Measurements from ENCODE around the gene GALK2. TPM values are rescaled to one million over a fixed set of nuclear protein-coding genes. Genes with fewer than 3 reads are reported as not detected.

The GALK2 gene
- total and polyA plus RNA-seq, 2 of the 4 experiments (the other 2 are of a cell fraction): 27.0 to 63.6 TPM

DNA sequence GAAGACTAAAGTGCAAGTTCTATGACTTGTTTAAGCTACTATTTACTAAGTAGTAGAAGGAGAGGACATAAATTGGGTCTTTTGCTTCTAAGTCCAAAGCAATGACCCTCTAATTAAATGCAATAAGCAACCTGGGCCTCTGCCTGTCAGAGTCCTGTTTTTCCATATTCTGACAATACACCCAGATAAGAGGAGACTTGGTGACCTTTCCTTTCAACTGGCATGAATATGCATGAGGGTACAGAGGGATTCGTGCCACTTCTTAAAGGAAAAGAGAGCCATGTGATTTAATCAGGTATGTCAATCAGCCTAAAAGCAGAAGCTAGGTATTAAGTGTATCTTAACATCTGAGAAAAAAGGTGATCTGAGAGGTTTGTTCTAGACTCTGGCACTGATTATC, 202.3 kb downstream of the GALK2 start:
- H2AK9ac ChIP-seq (replicated peaks; ENCODE audit: low read depth, low read length, poor library complexity): no peak overlapping the region
- no peak overlapping the region for H2AK5ac ChIP-seq (ENCODE audit: low read depth, low read length)
- WGBS, 2 experiments (ENCODE audit: extremely low coverage in 2 of 2, insufficient read length in 1 of 2): no CpG with 5 or more reads among the region's 1 CpG
- dilution Hi-C loops (cut with HindIII; ENCODE audit: low sequenced_read_pairs, unreplicated experiment) (no loop called here), intact Hi-C loops (cut with micrococcal nuclease) (no loop called here), in situ Hi-C loops (cut with MboI; ENCODE audit: low sequenced_read_pairs) (no loop called here)
- no peaks in the 10 kb centered on the region for H3K79me1 ChIP-seq (ENCODE audit: low read depth in 1 of 2, low read length in 2 of 2)
- no peak overlapping the region for H2BK5ac ChIP-seq (ENCODE audit: low read depth, low read length, poor library complexity, severe bottlenecking)
- no peak overlapping the region for H2BK15ac ChIP-seq (ENCODE audit: low read depth, low read length)
- no peaks in the 10 kb centered on the region for H3K4me1 ChIP-seq (ENCODE audit: control insufficient read depth, insufficient read depth, low read length)
- no peak overlapping the region for H3K14ac ChIP-seq (replicated peaks; ENCODE audit: low read depth, low read length)
- H3K18ac ChIP-seq (ENCODE audit: low read depth, low read length): no peak overlapping the region
- H3K56ac ChIP-seq (ENCODE audit: extremely low read depth, insufficient read depth, low read length): no peak overlapping the region
- no peak overlapping the region for H4K8ac ChIP-seq (ENCODE audit: low read depth in 2 of 2, low read length in 2 of 2)
- DNase-seq: no peak
- no TSS peak for BruUV-seq (replicated peaks)
- no peak overlapping the region for H4K5ac ChIP-seq (ENCODE audit: low read depth, low read length)
- no peaks in the 10 kb centered on the region for H3K27me3 ChIP-seq (ENCODE audit: control insufficient read depth, insufficient read depth, low read length)
- H3K27ac ChIP-seq (ENCODE audit: insufficient read depth, low read length): no peak overlapping the region
- POLR2A ChIA-PET (ENCODE audit: unreplicated experiment): no interaction called here
- H4K20me1 ChIP-seq (ENCODE audit: insufficient read depth, low read length): no peaks in the 10 kb centered on the region
- no peak overlapping the region for H2BK20ac ChIP-seq (ENCODE audit: low read depth, low read length)
- H2AFZ ChIP-seq (replicated peaks; ENCODE audit: low read length, poor library complexity): no peak overlapping the region
- no peak overlapping the region for H3K4ac ChIP-seq (ENCODE audit: low read depth, low read length)
- no peak overlapping the region for H2BK120ac ChIP-seq (ENCODE audit: low read depth, low read length)
- H3K9me3 ChIP-seq (ENCODE audit: control insufficient read depth, insufficient read depth, low read length): no peaks in the 10 kb centered on the region
- H3K9me1 ChIP-seq (ENCODE audit: insufficient read depth, low read length): no peaks in the 10 kb centered on the region
- H3K4me3 ChIP-seq (ENCODE audit: insufficient read depth, low read depth, low read length): no peak overlapping the region
- H3K36me3 ChIP-seq (ENCODE audit: control insufficient read depth, insufficient read depth, low read length): no peaks in the 10 kb centered on the region
- no peak for ATAC-seq (ENCODE audit: low read depth)
- CTCF ChIA-PET: no interaction called here
- H3K4me2 ChIP-seq (ENCODE audit: low read depth, low read length): no peak overlapping the region
- H3K23ac ChIP-seq (ENCODE audit: low read depth, low read length): no peak overlapping the region
- TF ChIP-seq, protein P1, sequence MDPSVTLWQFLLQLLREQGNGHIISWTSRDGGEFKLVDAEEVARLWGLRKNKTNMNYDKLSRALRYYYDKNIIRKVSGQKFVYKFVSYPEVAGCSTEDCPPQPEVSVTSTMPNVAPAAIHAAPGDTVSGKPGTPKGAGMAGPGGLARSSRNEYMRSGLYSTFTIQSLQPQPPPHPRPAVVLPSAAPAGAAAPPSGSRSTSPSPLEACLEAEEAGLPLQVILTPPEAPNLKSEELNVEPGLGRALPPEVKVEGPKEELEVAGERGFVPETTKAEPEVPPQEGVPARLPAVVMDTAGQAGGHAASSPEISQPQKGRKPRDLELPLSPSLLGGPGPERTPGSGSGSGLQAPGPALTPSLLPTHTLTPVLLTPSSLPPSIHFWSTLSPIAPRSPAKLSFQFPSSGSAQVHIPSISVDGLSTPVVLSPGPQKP (IDR thresholded peaks at IDR 0.05; ENCODE audit: borderline replicate concordance, low read depth, low read length): no peak
- TF ChIP-seq CEBPB (IDR thresholded peaks at IDR 0.05; ENCODE audit: low read depth, low read length): no peak
- TF ChIP-seq RFX5 (IDR thresholded peaks at IDR 0.05; ENCODE audit: low read depth, low read length): no peak
- no peak for TF ChIP-seq MAZ (IDR thresholded peaks at IDR 0.05; ENCODE audit: borderline replicate concordance, low read depth, low read length)
- TF ChIP-seq RAD21 (IDR thresholded peaks at IDR 0.05; ENCODE audit: low read length): no peak
- no peak for TF ChIP-seq FOS (IDR thresholded peaks at IDR 0.05; ENCODE audit: low read depth, low read length)
- H3K9ac ChIP-seq (ENCODE audit: low read depth, low read length): no peak overlapping the region
- H4K91ac ChIP-seq (ENCODE audit: insufficient read depth, low read depth, low read length): no peak overlapping the region
